HUDEP-2 (cell line): Measurements from ENCODE around the gene WDR33.

ENCODE experiments used
- DNase-seq, 76 experiments: peaks; one replicate each; lab custom pipeline; 2025; ENCODE audit not compliant: unreplicated experiment in 76 of 76; lab: John Stamatoyannopoulos, UW

WDR33 gene

DNA sequence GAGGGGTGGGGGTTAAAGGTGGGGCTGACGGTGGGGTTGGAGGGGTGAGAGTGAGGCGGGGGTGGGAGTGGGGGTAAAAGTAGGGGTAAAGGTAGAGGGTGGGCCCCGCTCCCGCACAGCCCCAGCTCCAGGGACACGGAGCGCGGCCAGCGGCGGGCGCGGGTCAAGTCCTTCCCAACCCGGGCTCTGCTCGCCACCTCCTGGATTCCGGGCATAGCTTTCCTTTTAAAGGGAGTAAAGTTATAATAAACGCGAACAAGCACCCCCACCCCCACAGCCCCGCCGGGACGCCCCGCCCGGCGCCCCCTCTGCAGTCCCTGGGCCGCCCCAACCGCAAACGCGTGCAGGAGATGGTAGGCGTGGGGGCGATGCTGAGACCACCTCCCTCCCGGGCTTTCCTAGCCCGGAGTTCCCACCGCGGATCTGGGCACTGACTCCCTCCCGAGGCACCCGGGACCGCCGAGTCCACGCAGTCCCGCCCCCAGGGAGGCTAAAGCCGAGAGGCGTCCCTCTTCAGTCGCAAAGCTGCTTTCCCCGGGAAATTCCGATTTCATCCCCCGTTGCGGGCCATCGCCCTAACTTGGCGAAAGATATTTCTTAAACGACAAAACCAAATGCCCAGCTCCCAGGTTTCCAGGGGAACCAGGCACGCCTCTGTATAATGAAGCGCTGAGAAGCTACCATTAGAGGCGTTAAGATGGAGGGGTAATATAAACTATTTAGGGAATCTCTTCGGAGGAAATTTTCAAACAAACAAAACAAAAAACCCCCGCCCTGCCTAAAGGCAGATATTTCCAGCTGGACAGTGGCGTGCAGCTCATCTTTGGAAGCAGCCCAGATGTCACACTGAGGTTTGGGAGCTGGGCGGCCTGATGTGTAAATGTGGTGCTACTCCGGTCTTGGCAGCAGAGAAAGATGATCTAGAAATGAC, 135.4 kb downstream of the WDR33 start, which contains the start of gene LIMS2:
LIMS2 (minus strand) TSS at position 200 of the 931 bp plus-strand sequence. CDS start 506 bp downstream, outside the sequence.
- DNase-seq, result no peak

DNA sequence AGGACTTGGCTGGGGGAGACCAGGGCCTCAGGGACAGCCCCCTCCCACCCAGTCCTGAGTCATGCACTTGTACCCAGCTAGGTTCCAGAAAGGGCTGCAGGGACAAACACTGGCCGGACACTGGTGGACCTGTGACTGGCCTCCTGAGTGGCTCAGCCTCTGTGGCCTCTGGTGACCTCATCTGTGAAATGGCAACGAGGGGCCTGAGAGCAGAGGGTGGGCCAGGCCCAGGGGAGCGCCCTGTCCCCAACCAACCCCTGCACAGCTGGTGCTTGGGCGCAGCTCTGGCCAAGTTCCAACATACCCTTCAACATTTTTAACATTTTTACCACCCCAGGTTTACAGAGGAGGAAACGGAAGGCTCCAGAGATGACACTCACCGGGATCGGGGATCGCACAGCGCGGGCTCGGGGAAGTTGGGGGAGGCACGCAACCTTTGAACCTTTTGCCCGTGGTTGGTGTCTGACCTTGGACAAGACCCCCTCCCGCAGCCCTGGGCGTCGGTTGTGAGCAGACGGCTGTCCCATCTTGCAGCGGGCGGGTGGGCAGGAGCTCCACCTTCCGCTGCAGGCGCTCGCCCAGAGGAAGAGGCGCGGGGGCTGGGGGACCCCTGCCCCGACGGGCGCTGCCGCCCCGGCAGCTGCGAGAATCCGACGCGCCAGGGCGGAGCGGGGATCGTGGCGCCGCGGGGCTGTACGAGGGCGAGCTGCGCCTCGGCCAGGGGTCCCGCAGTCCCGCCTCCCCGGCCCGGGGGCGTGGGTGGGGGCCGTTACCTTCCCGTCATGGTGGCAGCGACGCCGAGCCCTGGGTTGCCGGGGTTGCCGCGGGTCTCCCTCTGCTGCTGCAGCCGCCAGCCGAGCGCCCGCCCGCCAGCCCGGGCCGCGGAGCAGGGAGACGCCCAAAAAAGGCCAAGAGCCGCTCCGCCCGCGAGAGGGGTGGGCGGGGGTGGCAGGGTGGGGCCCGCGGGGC, 136.4 kb downstream of the WDR33 start:
- peak in 10 of 76 experiments; percentile 4 to 31 (median 10) for DNase-seq

DNA sequence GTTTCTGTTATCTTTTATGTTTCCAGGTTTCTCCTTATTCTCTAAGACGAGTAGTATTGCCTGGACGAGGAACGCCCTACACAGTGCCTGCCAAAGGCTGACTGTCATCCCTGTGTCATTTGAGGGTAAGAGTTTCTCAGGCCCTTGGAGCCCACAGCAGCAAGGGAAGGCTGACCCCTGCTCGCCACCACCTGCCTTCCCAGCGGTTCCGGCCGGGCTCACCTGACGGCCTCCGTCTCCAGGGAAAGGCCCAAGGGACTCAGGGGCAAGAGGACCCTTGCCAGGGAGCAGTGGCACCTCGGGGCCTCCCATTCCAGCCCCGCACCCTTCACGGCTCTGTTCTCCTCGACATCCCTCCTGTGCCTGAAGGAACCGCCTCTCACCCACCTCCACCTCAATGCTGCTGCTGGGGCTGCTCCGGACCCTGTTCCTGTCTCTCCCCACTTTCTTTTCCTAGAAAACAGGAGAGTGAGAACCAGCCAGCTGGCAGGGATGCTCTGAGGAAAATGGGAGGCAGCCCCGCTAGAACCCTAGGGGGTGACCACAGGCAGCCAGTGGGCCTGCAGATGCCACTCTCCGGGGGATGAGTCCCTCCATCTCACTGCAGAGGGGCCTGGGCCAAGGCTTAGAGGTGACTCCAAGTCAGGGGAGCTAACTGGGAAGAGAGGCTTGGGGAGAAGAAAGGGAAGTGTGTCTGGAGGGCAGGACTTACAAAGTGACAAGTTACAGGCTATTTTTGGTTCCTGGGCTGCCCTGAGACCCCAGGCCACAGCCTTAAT, 137.5 kb downstream of the WDR33 start:
- DNase-seq, result no peak

DNA sequence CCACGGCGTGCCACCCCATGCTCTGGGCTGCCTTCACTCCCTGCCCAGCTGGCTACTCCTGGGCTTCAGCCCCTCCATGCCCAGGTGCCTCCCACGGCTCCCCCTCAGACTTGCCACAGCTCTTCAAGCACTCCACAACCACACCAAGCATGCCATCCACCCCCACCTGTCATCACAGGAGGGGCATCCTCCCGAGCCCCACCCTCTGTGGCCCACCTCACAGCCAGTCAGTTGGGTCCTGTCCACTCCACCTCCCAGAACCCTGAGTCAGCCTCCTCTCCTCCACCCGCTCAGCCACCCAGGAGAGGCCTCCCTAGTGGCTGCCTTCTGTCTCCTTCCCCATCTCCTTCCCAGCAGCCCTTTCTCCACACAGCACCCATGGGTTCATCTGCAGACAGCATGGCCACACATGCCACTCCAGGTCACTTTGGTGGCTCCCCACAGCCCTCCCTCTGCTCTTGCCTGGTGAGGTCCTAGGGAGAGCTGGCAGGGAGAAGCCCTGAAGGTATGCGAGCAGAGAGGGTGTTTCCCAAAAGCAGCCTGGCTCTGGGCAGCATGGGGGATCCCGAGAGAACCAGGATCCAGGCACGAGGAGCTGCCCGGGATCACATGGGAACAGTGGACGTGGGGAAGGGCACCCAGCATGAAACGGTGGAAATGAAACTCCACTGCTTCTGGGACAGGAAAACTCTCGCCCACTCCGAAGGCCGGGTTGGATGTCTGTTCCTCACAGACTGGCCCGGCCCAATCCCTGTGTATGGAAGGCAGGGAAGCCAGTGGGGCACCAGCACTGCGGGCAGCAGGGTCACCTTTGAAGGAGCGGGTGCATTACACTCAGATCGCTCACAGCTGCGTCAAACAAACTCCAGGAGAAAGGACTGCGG, 138.4 kb downstream of the WDR33 start:
- DNase-seq, result no peak

DNA sequence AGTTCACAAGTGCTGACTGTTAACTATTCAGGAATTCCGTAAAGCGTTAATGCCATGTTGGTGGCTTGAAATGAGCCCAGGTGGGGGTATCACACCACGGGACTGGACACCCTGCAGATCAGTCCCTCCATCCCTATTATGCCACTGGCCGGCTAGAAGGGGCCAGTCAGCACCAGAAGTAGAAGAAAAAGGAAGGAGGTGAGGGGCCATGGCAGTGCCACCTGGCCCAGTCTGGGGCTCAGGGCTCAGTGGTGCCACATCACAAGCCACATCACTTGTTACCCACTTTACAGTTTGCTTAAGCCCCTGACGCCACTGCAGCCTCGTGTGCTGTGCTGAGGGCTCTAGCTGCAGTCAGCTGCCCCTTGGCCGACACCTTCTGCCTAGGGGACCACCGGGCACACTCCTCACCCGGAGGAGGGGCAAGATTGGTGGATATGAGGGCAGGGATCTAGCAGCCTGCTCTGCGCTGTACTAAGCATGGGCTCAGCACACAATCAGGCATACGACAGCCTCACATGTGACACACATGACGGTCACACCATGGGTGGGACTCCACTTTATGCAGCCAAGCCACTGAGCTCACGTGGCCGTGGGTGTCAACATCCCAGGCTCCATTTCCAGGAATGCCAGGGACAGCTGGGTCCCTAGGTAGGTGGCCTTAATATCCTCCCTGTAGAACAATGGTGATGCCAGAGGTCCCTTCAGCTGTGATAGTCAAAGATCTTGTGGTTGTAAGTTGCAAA, 139.2 kb downstream of the WDR33 start:
- DNase-seq, result no peak

DNA sequence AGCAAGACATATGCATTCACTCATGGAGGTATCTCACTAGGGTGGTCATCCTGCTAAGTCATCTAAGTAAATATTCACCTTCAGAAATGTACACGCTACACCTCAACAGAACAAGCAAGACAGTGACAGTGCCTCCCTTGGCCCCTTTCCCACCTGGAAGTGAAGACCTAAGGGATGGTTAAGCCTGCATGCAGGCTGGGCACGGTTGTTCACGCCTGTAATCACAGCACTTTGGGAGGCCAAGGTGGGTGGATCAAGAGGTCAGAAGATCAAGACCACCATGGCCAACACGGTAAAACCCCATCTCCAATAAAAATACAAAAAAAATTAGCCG, 140.0 kb downstream of the WDR33 start:
- no peak for DNase-seq

DNA sequence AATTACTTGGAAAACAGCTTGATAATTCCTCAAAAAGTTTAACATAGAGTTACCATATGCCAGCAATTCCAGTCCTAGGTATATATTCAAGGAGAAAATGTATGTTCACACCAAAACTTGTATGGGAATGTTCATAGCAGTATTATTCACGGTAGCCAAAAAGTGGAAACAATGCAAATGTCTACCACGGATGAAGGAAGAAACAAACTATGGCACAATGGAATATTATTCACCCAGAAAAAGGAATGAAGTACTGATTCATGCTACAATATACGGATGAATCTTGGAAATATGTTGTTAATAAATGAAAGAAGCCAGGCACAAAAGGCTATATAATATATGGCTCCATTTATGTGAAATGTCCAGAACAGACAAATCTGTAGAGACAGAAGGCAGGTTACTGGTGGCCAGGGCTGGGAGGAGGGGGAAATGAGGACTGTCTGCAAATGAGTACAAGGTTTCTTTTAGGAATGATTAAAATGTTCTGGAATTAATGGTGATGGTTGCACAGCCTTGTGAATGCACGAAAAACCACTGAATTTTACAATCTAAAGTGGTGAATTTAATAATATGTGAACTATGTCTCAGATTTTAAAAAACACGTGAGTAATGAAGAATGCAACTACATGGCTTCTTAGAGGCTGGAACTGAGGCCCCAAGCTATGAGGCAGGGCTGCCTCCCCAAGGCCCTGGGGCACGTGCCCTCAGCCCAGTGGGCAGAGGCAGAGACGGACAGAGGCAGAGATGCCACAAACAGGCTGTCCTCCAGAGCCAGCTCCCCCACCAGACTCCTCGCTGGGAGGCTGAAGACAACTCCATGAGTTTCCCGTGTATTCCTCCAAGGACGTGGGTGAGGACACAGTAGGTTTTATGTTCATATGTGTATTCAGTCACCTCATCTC, 140.7 kb downstream of the WDR33 start:
- no peak for DNase-seq

DNA sequence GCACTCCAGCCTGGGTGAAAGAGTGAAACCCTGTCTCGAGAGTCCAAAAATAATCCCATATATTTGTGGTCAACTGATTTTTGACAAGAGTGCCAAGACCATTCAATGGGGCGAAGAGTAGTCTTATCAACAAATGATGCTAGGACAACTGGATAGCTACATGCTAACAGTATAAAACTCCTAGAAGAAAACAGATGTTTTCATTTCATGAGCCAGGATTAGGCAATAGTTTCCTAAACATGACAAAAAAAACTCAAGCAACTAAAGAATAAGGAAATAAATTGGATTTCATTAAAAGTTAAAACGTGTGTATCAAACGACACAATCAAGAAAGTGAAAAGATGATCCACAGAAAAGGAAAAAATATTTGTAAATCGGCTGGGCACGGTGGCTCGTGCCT, 141.9 kb downstream of the WDR33 start:
- no peak for DNase-seq

DNA sequence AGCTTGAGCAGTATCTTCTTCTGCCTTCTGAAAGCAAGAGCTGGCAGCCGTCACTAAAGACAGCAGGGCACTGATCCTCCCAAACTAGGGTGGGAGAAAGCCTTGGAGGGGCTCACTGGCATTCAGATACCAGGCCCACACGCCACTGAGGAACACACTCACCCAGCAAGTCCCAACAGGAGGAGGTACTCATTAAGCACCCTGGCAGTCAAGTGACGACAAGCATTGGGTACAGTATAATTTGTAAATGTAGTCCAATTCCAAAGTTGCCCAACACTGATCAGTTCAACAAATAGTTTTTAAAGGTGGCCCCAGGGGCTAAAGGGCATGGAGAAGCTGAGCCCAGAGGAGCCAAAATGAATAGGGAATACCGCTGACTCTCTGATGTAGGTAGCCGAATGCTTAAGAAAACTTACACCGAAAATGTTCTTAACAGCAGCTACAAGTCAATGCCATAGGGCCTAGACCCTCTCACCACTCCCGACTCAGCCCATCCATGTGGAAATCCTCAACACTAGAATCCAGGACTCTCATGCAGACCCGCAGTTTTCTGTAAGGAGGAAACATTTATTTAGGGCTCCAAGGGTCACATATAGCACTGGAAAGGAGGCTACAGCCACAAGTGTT, 145.6 kb downstream of the WDR33 start:
- DNase-seq, result no peak

DNA sequence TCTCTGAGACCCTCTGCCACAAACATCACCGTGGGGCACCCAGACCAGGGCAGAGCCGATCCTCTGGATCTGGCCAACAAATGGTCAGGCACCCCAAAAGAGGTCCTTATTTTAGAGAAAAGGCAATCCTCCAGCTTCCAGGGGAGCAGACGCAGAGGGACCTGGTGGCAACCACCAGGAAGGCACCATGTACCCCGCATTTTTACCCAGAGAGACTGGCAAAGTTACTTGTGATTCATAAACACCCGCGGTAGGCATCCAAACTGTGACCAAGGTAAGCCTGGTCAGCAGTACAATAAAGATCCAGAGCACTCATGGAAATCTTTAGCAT, 146.1 kb downstream of the WDR33 start:
- DNase-seq, result no peak

DNA sequence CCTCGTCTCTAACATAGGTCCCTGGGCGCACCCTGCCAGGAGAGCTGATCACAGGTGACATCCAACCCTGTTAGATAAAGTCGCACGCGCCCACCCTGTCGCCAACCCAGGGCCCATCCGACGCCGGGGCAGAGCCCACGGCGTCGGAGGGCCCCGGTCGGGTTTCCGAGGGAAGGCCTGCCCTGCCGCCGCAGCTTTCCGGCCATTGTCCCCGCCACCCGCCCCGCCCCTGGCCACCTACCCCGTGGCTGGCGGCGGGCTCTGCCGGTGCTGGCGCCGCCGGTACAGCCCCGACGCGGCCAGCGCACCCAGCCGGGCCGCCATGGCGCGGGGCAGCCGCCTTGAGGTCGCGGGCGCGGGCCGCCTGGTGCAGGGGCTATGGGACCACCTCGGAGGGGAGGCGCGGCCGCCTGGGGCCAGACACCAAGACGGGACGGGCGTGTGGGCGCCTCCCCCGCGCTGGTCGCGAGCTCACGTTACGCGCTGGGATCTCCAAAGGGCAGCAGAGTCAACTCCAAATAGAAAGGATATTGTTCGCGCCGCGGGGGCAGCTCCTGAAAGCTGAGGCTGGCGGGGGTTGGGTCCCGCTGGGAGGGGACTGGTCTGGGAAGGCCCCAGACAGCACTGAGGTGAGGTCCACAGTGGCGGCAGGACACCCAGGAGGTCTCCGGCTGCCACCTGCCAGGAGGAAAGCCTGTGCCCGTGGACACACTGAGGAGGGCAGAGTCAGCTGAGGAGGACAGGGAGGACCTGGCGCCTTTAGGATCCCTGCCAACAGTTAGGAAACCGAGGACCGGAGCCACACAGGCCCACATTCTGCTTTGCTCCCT, 146.7 kb downstream of the WDR33 start:
- DNase-seq, result no peak

DNA sequence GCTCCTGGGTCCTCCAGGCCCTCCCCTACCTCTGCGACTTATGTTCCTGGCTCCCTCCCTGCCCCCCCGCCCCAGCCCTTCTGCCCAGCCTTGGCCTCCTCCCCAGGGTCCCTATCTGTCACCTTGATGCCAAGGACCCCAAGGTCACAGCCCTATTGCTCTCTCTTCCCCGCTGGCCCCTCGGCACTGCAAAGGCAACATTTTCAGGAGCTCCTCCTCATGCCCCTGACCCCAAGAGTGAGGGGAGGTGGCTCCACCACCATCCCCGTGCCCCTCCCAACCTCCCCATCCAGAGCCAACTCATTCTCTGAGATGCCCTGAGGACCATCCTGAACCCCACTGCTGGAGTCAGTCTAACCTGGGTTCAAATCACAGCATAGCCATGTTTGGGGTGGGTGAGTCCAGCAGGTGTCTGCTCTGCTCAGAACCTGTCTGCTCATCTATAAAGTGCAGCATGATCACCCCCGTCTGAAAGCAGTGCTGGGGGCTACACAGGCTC, 147.4 kb downstream of the WDR33 start:
- no peak for DNase-seq

DNA sequence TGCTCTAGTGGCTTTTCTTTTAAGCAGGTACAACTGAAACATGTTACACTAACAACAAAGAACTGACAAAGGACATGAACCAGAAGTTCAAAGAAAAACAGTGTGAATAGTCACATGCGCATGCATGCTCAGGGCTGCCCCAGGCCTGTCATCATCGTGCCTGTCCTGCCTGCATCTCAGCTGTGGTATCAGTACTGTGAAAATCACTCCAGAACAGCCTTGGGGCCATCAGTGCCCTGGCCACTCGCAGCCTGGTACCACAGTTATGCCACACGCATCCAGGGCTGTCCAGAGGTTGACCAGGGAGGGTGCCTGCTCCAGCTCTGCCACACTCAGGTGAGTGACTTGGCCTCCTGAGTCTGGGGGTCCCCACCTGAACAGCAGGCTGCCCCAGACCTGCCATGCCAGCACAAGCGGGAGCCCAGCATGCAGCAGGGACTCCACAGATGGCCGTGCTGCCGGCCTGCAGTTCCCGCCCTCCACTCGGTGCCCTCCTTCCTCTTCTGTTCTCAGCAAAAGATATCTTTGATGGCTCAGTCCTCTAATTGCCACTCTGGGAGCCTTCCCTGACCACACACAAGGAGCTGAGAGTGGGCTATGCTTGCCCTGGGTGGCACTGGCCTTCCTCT, 147.9 kb downstream of the WDR33 start:
- DNase-seq, result no peak

DNA sequence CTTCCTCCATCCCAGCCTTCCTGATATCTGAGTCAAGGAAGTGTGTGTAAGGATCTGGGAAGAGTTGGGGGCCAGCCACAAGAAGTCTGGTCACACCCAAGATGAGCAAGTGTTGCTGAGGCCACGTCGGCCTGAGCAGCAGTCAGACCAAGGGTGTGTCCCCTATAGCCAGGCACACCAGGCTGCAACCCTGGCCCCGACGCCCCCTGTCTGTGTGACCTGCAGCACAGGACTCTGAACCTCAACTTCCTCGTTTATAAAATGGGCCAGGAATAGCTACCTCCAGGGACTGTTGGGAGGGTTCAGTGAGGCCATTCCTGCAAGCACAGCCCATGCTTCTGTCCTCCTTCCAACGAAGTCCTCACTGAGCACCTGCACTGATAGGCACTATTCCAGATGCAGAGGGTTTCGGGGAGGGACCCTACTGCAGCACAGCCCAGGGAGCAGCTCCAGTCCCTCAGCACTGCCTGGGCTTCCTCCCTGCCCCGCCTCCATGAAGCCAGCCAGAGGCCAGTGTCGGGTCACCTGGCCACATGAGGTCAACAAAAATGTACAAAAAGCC, 148.9 kb downstream of the WDR33 start:
- peak in 2 of 76 experiments; percentile 8 to 14 for DNase-seq

DNA sequence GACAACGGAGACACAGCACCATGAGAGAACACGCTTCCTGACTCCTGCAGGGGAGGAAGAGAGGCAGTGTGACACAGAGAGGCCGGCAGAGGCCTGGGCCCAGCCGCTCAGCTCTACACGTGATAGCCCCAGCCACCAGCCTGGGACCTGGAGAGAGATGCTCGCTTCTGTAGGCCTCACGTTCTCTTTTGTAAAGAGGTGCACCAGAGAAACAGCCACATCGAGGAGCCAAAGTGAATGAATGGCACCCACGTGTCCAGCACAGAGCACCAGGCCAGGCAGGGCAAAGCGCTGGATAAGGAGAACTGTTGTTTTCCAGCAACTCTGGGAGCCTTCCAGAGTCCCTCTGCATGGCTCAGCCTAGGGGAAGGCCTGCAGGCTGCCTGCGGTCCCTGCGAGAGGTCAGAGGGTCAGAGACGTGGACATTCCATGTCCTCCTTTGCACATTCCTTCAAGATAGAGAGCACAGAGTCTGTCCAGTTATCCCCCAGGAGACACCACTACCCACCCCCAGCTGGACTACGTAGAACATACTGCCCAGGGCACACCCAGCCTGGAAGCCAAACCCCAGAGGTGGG, 149.8 kb downstream of the WDR33 start:
- no peak for DNase-seq

DNA sequence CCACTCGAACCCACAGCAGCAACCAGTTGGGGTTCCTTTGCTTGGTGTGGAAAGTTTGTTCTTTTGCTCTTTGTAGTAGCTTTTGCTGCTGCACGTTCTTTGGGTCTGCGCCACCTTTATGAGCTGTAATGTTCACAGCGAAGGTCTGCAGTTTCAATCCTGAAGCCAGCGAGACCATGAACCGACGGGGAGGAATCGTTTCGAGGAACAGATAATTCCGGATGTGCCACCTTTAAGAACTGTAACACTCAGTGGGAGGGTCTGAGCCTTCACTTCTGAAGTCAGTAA, 150.7 kb downstream of the WDR33 start:
- DNase-seq, result no peak
